Activated CD4-positive, CD25-positive, alpha-beta regulatory T cell treated with anti-CD3 and anti-CD28 coated beads, Interleukin-2, amount 50 U/mL, for 16 hours (primary cell): ENCODE measurements around the gene MMEL1.
"Not testable (repeated sequence)": the region's sequence is repeated elsewhere in the genome, so short reads cannot be mapped to it uniquely, and the experiment has no call there.

Experiments
- DNase-seq: peaks from one replicate; pipeline ENCODE4 v3.0.0-alpha.2; 2020; ENCODE audit warnings: low read depth, low spot score

Gene MMEL1, protein sequence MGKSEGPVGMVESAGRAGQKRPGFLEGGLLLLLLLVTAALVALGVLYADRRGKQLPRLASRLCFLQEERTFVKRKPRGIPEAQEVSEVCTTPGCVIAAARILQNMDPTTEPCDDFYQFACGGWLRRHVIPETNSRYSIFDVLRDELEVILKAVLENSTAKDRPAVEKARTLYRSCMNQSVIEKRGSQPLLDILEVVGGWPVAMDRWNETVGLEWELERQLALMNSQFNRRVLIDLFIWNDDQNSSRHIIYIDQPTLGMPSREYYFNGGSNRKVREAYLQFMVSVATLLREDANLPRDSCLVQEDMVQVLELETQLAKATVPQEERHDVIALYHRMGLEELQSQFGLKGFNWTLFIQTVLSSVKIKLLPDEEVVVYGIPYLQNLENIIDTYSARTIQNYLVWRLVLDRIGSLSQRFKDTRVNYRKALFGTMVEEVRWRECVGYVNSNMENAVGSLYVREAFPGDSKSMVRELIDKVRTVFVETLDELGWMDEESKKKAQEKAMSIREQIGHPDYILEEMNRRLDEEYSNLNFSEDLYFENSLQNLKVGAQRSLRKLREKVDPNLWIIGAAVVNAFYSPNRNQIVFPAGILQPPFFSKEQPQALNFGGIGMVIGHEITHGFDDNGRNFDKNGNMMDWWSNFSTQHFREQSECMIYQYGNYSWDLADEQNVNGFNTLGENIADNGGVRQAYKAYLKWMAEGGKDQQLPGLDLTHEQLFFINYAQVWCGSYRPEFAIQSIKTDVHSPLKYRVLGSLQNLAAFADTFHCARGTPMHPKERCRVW

DNA sequence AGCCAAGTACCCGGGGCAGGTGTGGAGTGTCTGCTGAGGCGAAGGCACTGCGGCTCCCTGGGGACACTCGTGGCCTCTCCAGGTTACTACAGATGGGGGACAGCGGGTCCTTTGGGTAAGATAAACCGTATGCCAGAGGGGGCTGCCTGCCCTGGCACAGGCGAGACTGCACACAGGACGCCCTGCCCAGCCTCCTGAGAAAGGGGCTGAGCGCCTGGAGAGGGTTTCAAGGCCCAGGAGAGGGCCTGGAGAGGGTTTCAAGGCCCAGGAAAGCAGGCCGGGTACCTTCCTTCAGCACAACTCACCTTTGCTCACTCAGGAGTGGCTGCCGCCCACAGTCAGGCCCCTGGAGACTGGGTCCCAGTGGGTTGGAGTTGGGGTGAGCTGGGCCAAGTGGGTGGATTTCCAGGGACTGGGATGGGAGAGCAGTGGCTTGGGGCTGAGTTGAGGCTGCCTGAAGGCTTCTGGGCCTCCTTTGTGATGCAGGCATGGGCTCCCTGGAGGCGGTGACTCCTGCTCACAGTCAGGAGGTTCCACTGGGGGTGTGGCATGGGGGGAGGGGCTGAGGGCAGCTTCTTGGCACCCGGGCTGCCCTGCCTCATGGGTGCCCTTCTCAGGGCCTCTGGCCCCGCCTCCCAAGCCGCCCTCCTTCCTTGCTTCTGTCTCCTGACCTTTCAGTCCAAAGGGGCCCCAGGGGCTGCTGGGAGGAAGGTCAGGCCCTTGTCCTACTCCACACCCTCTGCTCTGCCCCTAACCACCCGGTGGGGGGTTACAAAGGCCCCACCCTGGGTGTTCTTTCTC lies at the start of gene MMEL1:
TSS of gene MMEL1 (minus strand) at position 456 of the 801 bp plus-strand sequence. CDS start 3,532 bp downstream, outside the sequence.
- no peak for DNase-seq

DNA sequence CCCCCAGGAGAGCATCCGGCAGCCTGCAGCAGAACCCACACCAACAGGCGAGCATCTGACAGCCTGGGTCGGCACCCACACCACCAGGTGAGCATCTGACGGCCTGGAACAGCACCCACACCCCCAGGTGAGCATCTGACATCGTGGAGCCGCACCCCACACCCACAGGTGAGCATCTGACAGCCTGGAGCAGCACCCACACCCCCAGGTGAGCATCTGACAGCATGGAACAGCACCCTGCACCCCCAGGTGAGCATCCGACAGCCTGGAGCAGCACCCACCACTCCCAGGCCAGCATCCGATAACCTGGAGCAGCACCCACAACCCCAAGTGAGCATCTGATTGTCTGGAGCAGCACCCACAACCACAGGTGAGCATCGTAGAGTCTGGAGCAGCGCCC lies 43.9 kb upstream of the MMEL1 start:
- DNase-seq: not testable (repeated sequence)

DNA sequence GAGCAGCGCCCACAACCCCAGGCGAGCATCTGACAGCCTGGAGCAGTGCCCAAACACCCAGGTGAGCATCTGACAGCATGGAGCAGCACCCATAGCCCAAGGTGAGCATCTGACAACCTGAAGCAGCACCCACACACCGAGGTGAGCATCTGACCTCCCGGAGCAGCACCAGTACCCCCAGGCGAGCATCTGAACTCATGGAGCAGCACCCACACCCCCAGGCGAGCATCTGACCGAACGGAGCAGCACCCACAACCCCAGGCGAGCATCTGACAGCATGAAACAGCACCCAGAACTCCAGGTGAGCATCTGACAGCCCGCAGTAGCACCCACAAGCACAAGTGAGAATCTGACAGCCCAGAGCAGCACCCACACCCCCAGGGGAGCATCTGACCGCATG lies 38.8 kb upstream of the MMEL1 start:
- not testable (repeated sequence) for DNase-seq

DNA sequence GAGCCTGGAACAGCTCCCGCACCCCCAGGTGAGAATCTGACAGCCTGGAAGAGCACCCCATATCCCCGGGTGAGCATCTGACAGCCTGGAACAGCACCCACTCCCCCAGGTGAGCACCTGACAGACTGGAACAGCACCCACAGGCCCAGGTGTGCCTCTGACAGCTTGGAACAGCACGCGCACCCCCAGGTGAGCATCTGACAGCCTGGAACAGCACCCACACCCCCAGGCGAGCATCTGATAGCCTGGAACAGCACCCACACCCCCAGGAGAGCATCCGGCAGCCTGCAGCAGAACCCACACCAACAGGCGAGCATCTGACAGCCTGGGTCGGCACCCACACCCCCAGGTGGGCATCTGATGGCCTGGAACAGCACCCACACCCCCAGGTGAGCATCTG lies 27.0 kb upstream of the MMEL1 start:
- DNase-seq: not testable (repeated sequence)

DNA sequence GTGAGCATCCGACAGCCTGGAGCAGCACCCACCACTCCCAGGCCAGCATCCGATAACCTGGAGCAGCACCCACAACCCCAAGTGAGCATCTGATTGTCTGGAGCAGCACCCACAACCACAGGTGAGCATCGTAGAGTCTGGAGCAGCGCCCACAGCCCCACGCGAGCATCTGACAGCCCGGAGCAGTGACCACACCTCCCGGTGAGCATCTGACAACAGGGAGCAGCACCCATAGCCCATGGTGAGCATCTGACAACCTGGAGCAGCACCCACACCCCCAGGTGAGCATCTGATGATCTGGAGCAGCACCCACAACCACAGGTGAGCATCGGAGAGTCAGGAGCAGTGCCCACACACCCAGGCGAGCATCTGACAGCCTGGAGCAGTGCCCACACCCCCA lies 25.1 kb upstream of the MMEL1 start:
- DNase-seq: not testable (repeated sequence)

DNA sequence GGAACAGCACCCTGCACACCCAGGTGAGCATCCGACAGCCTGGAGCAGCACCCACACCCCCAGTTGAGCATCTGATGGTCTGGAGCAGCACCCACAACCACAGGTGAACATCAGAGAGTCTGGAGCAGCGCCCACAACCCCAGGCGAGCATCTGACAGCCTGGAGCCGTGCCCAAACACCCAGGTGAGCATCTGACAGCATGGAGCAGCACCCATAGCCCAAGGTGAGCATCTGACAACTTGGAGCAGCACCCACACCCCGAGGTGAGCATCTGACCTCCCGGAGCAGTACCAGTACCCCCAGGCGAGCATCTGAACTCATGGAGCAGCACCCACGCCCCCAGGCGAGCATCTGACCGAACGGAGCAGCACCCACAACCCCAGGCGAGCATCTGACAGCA lies 24.3 kb upstream of the MMEL1 start:
- DNase-seq: not testable (repeated sequence)

DNA sequence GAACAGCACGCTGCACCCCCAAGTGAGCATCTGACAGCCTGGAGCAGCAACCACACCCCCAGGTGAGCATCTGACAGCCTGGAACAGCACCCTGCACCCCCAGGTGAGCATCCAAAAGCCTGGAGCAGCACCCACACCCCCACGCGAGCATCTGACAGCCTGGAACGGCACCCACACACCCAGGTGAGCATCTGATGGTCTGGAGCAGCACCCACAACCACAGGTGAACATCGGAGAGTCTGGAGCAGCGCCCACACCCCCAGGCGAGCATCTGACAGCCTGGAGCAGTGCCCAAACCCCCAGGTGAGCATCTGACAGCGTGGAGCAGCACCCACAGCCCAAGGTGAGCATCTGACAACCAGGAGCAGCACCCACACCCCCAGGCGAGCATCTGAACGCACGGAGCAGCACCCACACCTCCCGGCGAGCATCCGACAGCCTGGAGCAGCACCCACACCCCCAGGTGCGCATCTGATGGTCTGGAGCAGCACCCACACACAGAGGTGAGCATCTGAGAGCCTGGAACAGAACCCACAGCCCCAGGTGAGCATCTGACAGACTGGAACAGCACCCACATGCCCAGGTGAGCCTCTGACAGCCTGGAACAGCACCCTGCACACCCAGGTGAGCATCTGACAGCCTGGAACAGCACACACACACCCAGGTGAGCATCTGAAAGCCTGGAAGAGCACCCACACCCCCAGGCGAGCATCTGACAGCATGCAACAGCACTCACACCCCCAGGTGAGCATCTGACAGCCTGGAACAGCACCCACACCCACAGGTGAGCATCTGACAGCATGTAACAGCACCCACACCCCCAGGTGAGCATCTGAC lies 23.0 kb upstream of the MMEL1 start:
- not testable (repeated sequence) for DNase-seq

DNA sequence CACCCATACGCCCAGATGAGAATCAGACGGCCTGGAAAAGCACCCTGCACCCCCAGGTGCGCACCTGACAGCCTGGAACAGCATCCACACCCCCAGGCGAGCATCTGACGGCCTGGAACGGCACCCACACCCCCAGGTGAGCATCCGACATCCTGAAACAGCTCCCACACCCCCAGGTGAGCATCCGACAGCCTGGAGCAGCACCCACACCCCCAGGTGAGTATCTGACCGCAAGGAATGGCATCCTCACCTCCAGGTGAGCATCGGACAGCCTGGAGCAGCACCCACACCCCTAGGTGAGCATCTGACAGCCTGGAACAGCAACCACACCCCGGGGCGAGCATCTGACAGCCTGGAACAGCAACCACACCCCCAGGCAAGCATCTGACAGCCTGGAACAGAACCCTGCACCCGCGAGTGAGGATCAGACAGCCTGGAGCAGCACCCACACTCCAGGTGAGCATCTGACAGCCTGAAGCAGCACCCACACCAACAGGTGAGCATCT lies 21.7 kb upstream of the MMEL1 start:
- DNase-seq: not testable (repeated sequence)

DNA sequence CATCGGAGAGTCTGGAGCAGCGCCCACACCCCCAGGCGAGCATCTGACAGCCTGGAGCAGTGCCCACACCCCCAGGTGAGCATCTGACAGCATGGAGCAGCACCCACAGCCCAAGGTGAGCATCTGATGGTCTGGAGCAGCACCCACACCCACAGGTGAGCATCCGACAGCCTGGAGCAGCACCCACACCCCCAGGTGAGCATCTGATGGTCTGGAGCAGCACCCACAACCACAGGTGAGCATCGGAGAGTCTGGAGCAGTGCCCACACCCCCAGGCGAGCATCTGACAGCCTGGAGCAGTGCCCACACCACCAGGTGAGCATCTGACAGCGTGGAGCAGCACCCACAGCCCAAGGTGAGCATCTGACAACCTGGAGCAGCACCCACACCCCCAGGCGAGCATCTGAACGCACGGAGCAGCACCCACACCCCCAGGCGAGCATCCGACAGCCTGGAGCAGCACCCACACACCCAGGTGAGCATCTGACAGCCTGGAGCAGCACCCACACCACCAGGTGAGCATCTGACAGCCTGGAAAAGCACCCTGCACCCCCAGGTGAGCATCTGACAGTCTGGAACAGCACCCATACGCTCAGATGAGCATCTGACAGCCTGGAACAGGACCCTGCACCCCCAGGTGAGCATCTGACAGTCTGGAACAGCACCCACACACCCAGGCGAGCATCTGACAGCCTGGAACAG lies 21.1 kb upstream of the MMEL1 start:
- not testable (repeated sequence) for DNase-seq

DNA sequence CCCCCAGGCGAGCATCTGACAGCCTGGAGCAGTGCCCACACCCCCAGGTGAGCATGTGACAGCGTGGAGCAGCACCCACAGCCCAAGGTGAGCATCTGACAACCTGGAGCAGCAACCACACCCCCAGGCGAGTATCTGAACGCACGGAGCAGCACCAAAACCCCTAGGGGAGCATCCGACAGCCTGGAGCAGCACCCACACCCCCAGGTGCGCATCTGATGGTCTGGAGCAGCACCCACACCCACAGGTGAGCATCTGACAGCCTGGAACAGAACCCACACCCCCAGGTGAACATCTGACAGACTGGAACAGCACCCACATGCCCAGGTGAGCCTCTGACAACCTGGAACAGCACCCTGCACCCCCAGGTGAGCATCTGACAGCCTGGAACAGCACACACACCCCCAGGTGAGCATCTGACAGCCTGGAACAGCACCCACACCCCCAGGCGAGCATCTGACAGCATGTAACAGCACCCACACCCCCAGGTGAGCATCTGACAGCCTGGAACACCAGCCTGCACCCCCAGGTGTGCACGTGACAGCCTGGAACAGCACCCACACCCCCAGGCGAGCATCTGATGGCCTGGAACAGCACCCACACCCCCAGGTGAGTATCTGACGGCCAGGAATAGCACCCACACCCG lies 20.2 kb upstream of the MMEL1 start:
- DNase-seq: not testable (repeated sequence)

DNA sequence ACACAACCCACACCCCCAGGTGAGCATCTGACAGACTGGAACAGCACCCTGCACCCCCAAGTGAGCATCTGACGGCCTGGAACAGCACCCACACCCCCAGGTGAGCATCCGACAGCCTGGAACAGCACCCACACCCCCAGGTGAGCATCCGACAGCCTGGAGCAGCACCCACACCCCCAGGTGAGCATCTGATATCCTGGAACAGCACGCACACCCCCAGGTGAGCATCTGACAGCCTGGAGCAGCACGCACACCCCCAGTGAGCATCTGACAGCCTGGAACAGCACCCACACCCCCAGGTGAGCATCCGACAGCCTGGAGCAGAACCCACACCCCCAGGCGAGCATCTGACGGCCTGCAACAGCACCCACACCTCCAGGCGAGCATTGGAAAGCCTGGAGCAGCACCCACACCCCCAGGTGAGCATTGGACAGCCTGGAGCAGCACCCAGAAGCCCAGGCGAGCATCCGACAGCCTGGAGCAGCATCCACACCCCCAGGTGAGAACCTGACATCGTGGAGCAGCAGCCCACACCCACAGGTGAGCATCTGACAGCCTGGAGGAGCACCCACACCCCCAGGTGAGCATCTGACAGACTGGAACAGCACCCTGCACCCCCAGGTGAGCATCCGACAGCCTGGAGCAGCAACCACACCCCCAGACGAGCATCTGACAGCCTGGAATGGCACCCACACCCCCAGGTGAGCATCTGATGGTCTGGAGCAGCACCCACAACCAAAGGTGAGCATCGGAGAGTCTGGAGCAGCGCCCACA lies 19.5 kb upstream of the MMEL1 start:
- DNase-seq: not testable (repeated sequence)

DNA sequence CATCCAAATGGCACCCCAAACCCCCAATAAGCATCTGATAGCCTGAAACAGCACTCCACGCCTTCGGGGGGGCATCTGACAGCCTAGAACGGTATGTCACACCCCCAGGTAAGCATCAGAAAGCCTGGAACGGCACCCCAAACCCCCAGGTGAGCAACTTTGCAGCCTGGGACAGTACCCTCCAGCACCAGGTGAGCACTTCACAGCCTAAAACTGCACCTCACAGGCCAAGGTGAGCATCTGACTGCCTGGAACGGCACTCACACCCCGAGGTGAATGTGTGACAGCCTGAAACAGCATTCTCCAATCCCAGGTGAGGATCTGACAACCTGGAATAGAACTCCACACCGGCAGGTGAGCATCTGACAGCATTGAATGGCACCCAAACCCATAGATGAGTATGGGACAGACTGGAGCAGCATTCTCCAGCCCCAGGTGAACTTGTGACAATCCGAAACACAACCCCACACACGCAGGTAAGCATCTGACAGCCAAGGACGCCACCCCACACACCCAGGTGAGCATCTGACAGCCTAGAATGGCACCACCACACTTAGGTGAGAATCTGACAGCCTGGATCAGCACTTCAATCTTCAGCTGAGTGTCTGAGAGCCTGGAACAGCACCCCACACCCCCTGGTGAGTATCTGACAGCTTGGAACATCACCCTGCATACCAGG lies 18.3 kb upstream of the MMEL1 start:
- no peak for DNase-seq

DNA sequence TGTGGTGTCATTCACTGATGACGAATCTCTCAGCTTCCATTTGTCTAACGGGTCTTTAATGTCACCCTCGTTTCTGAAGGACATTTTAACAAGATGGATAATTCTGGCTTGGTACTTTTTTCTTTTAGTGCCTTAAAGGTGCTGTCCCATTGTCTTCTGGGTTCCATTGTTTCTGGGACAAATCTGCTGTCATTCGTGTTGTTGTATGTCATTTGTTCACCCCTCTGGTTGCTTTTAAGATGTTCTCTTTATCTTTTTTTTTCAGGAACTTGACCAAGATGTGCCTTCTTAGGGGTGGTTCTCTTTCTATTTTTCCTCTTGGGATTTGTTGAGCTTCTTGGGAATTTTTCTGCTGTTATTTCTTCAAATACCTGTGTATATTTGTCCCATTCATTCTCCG lies 14.0 kb upstream of the MMEL1 start:
- DNase-seq: no peak

DNA sequence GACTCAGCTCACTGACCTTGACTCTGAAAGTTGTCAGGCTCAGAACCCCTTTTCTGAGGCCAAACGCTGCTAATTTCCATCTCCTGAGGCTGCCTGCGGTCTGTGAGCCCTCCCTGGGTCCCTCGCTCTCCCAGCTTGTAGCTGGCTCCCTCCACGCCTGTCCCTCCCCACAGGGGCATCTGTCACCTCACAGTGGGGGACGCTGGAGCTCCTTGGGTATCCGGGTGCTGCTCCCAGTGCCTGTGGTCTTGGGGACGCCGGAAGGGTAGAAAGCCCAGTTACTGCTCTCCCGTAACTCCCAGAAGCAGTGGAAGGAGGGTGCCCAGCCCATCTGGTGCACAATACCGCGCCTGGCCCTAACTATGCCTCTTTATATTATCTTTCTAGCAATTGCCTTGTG lies 13.0 kb upstream of the MMEL1 start:
- no peak for DNase-seq

DNA sequence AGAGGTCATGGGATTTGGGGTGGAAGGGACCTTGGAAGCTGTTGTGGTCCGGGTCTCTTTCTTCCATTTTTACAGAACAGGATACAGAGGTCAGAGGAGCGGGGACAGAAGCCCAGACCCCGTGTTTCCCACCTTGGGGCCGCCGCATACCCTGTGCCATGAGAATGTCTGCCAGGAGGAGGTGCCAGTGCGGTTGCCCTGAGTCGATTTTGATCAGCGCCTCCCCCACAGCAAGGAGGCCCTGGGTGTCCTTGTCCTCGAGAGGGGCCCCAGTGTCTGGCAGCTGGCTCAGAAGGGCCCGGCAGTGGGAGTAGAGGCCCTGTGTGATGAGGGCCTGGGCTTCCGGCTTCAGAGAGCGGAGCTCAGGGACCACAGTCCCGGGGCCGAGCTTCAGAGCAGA lies 12.3 kb upstream of the MMEL1 start:
- no peak for DNase-seq

DNA sequence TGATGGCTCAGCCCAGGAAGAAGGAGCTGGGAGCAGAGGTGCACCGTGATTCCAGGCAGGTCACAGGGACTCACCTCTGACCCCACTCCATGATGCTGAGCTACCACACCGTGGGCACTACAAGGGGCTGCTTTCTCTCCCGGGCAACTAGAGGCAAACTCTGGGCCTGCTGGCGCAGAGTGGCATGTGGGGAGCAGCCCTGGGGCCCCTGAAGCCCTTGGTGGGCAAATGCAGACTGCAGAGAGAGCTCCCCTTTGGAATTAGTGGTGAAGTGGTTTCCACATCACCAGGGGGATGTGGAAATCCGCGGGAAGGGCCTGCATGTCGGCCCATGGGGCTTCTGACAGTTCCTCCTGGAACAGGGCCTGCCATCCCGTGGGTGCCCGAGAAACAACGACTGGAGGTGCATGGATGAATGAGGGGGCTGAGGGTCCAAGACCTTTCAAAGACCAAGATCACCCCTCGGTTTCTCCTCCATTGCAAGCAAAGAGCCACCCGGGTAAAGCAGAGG lies 11.8 kb upstream of the MMEL1 start:
- DNase-seq: no peak

DNA sequence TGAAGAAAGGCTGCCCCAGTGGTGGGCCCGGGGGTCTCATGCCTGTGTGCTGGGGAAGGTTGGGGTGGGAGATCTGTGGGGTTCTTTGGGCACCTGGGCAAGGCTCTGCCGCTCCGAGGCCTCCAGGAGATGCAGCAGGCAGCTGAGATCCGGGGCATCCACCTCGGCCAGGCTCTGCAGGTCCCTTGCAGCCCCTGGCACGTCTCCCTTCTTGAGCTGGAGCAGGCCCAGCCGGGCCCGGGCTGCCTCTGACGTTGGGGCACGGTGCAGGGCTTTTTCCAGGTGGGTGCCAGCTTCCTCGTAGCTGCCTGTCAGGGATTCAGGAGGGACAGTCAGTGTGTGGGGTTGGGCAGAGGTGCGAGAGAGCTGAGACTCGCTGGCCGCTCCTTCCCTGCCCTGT lies 11.4 kb upstream of the MMEL1 start:
- DNase-seq: no peak

DNA sequence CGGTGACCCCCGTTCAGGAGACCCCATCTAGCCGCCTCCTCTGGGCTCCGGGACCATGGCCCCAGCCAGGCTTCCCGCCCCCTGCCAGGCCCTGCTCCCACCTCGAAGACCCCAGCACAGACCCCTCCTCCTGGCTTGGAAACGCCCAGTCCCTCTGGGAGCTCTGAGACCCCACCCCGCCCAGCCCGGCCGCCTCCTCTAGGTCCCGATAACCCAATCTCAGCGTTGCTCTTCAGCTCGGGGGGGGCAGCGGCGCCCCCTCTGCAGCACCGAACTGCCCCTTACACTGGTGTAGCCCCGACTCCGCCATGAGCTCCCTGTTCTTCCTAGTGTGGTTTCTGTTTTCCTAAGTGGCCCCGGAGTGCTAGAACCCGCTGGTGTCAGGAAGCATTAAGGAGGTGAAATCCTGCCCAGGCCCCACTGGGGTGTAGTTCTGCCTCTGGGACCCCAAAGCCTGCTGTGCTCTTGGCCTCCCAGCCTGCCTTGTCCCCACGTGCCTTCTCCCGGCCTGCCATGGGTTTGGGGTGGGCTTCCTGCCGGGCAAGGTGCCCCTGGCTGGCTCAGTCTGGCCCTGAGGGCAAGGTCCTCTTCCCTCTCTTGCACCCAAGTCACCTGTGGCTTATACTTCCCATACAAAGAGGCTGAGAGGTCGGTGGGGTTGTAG lies 10.7 kb upstream of the MMEL1 start:
- no peak for DNase-seq
